GM12874 (cell line): ENCODE measurements around the gene DENND1B.

Experiments used
- TF ChIP-seq, protein P1 (sequence below): IDR thresholded peaks from 2 replicates; pipeline ENCODE4 v1.5.1; 2011; ENCODE audit warnings: low read depth, mild to moderate bottlenecking, control low read depth, low read length, moderate library complexity; ENCODE audit not compliant: insufficient read depth

DENND1B gene

DNA sequence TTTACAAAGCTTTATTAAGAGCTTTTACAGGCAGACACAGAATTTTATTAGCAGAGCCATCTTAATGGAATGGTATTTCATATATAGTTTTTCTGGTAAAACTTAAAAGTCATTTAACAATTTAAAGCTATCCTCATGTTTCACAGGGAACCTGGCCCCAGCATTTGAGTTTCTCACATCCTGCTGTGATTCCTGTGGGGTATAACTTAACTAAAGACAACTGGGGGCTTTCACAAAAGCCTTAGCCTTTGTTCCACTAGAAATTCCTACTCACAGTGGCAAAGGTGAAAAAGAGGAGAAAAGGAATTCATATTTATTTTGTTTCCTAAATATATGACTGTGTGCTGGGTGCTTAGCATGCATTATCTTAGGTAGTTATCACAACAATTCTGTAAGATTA lies 233.9 kb downstream of the DENND1B start:
- TF ChIP-seq, protein P1, sequence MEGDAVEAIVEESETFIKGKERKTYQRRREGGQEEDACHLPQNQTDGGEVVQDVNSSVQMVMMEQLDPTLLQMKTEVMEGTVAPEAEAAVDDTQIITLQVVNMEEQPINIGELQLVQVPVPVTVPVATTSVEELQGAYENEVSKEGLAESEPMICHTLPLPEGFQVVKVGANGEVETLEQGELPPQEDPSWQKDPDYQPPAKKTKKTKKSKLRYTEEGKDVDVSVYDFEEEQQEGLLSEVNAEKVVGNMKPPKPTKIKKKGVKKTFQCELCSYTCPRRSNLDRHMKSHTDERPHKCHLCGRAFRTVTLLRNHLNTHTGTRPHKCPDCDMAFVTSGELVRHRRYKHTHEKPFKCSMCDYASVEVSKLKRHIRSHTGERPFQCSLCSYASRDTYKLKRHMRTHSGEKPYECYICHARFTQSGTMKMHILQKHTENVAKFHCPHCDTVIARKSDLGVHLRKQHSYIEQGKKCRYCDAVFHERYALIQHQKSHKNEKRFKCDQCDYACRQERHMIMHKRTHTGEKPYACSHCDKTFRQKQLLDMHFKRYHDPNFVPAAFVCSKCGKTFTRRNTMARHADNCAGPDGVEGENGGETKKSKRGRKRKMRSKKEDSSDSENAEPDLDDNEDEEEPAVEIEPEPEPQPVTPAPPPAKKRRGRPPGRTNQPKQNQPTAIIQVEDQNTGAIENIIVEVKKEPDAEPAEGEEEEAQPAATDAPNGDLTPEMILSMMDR, result no peak

GRCh38 chr1:197526736-197527371 lies 248.4 kb downstream of the DENND1B start:
- TF ChIP-seq, protein P1, result no peak

- TF ChIP-seq, protein P1, result peak; percentile 38; the same call in 1 of the 2 replicates
Measured at GRCh38 chr1:197521118-197521739, 254.1 kb downstream of the DENND1B start.

GRCh38 chr1:197519741-197520334 lies 255.4 kb downstream of the DENND1B start:
- TF ChIP-seq, protein P1, result peak; percentile 13; the same call in 1 of the 2 replicates

DNA sequence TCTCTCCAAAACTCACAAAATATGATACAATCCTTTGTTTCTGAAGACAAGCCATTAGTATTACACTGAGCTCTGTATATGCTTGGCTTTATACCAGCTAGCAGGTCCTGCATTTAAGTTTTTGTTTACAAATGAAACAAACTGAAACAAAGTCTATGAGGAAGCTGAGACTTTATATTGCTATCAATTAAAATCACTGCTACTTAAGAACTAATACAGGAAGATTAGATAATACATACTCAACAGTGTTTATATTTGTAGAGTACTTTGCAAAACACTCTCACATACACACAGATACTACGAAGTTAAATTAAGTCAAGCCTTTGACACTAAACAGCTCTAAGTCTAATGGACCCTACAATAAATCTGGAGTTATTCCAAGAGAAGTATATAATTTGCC lies 259.9 kb downstream of the DENND1B start:
- TF ChIP-seq, protein P1, result no peak

DNA sequence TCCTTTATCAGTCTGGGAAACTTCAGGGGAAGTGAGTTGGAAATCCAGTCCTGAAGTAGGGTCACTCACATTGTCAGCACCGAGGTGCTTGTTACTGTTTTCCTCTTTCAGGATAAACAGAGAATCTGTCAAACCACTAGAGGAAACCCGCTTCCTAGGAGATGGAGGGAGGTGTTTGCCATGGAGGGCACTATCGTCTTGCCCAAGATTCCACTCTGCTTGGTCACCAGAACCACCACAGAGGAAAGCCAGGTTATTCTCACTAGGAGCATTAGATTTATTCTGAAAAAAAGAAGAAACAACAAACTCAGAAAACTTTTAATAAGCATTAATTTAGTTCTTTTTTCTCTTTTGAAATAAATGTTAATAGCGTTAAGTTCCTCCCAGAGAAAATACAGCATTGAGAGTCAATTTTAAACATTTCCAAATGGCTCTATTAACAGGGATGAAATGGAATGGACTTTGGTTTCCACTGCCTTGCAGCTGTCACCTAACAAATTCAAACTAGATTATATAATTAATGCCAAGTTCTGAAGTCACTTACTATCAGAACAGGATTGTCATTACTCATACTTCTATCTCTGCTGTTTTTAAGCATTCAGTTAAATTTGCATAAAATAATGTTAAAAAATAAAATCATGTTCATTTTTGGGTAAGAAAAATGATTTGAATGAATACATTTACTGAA lies 264.4 kb downstream of the DENND1B start:
- TF ChIP-seq, protein P1, result no peak

DNA sequence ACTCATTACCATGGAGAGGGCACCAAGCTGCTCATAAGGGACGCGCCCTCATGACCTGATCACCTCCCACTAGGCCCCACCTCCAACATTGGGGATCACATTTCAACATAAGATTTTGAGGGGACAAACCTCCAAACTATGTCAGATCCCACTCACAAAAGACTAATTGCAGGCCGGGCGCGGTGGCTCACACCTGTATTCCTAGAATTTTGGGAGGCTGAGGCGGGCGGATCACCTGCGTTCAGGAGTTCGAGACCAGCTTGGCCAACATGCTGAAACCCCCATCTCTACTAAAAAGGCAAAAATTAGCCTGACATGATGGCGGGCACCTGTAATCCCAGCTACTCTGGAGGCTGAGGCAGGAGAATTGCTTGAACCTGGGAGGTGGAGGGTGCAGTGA lies 278.6 kb downstream of the DENND1B start:
- TF ChIP-seq, protein P1, result no peak
